Prostate gland (tissue), 2 donors: Measurements from ENCODE around the gene PLK1.

ENCODE experiments used
- POLR2A ChIP-seq: fragments of 450-650 bp; IDR thresholded peaks from one replicate; pipeline ENCODE4 v1.6.1; 2016; ENCODE audit warnings: antibody characterized with exemption, mild to moderate bottlenecking
- TF ChIP-seq, protein P1 (sequence below), 4 experiments: fragments of 200-600 bp in 2 of 4; fragments of 450-650 bp in 2 of 4; sonication (generic) in 2 of 4; IDR thresholded peaks; 1 replicate in 3 of 4; 2 replicates in 1 of 4; pipeline ENCODE4 v1.5.1; 2016 to 2019; ENCODE audit warnings: antibody characterized with exemption in 4 of 4, mild to moderate bottlenecking in 2 of 4, moderate library complexity in 2 of 4

DNA sequence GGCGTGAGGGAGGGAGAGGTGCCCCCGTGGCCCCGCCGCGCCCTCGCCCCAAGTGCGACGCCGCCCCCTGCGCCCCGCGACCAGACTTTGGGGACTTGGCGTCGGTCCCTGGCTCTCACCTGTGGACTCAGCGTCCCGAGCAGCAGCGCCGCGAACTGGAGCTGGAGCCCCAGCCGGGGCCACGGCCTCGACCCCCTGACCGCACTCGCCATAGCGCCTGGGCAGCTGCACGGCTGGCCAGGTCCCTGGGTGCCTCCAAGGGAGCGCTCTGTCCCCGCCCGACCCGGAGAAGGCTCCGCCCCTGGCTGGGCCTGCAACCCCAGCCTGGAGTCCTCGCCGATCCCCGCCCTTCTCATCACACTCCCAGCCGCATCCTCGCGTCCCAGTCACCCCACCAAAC lies 34.3 kb downstream of the PLK1 start, which contains the start of gene ERN2:
- TF ChIP-seq, protein P1, sequence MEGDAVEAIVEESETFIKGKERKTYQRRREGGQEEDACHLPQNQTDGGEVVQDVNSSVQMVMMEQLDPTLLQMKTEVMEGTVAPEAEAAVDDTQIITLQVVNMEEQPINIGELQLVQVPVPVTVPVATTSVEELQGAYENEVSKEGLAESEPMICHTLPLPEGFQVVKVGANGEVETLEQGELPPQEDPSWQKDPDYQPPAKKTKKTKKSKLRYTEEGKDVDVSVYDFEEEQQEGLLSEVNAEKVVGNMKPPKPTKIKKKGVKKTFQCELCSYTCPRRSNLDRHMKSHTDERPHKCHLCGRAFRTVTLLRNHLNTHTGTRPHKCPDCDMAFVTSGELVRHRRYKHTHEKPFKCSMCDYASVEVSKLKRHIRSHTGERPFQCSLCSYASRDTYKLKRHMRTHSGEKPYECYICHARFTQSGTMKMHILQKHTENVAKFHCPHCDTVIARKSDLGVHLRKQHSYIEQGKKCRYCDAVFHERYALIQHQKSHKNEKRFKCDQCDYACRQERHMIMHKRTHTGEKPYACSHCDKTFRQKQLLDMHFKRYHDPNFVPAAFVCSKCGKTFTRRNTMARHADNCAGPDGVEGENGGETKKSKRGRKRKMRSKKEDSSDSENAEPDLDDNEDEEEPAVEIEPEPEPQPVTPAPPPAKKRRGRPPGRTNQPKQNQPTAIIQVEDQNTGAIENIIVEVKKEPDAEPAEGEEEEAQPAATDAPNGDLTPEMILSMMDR (IDR thresholded peaks at IDR 0.05), result no peak
- TF ChIP-seq POLR2A, result peak; percentile 31
